ENCODE results near the gene NINL.
A peak's percentile ranks its signal among the peaks of the same experiment; 100 is the strongest.
"Not testable (repeated sequence)": the region's sequence is repeated elsewhere in the genome, so short reads cannot be mapped to it uniquely, and the experiment has no call there.

The NINL gene

DNA sequence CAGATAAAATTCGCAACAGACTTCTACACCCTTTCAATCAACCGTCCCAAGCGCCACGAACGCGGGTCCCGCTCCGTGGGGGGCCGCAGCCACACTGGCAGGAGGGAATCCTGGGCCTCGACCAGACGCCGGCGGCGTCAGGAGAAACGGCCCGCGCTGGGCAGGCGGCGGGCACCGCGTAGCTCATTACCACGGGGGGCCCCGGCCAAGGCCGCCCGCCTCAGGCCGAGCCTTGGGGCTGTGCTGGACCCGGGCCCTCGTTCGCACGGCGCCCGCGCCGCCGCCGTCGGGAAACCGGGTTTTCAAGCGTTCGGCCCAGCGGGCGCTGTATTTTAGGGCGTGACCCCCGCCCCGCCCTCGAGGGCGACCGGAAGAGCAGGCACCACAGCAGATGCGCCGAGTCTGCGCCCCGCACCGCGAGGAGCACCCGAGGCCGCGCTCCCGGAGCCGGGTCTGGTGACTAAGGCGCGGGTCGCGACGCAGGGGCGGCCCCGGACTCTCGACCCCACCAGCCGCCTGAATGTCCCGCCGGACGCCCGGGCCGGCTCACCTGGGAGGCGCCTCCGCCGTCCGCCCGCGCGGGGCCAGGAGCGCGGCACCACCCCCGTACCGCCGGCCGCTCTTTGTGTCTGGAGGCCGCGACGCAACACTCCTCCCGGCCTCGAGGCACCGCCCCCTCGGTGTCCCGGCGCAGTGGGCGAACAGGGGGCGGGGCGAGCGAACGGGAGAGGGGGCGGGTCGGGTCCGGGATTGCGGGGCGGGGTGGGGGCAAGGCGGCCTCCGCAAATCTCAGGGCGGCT is at the start of gene NINL:
Gene NINL (minus strand): TSS at position 627 of the 800 bp plus-strand sequence. CDS start 58,944 bp downstream, outside the sequence.
- H3K9me3 Mint-ChIP-seq, result no peaks in the 10 kb centered on the region
- DNase-seq (ENCODE audit: low spot score in 2 of 2) (peak; percentile 24 to 70), ATAC-seq (peak; percentile 87)
- H3K36me3 Mint-ChIP-seq, result no peaks in the 10 kb centered on the region
- H3K4me1 Mint-ChIP-seq, result peaks cover 6% of the 10 kb centered on the region
- peak within 1 kb of the TSS; percentile 66 for H3K4me3 Mint-ChIP-seq
- no peak within 1 kb of the TSS for H3K27ac Mint-ChIP-seq

DNA sequence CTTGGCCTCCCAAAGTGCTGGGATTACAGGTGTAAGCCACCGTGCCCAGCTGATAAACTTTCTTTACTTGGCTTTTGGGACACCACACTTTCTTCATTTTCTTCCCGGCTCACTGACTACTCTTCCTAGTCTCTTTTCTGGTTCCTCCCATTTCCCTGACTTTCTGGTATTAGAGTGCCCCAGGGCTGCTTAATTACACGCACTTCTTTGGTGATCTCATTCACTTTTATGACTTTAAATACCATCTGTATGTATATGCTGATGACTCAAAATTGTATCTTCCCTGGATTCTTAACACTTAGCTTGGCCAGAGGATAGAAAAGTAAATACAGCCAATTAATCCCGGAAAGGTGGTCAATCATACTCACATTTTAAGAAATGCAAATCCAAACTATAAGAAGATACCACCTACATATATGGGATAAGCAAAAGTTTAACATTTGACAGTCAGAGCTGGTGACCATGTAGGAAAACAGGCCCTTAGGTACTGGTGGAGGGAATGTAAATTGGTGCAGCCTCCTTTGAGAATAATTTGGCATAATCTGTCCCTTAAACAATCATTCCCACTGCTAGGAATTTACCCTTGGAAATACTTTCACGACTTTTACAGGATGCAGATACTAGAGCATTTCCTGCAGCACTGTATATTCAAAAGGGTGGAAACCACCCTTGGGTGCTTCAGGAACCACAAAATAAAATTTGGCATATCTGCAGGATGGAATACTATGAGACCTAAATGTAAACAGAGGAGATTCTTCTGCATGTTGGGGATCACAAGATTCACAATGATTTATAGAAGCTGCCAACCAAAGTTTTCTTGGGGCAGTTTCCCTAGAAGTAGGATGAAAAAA is 47.8 kb upstream of the NINL start:
- Mint-ChIP-seq H3K4me3 (no peak overlapping the region), H3K36me3 (peaks cover 13% of the 10 kb centered on the region), H3K4me1 (no peaks in the 10 kb centered on the region), H3K9me3 (peaks cover 6% of the 10 kb centered on the region), H3K27ac (no peak overlapping the region)
- DNase-seq (ENCODE audit: low spot score in 2 of 2) (no peak), ATAC-seq (no peak)

DNA sequence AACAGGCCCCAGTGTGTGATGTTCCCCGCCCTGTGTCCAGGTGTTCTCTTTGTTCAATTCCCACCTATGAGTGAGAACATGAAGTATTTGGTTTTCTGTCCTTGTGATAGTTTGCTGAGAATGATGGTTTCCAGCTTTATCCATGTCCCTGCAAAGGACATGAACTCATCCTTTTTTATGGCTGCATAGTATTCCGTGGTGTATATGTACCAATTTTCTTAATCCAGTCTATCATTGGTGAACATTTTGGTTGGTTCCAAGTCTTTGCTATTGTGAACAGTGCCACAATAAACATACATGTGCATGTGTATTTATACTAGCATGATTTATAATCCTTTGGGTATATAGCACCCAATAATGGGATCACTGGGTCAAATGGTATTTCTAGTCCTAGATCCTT is 45.3 kb upstream of the NINL start:
- not testable (repeated sequence) for H3K9me3 Mint-ChIP-seq; H3K4me1 Mint-ChIP-seq; H3K36me3 Mint-ChIP-seq; H3K27ac Mint-ChIP-seq; DNase-seq (ENCODE audit: low spot score in 2 of 2); ATAC-seq; H3K4me3 Mint-ChIP-seq

DNA sequence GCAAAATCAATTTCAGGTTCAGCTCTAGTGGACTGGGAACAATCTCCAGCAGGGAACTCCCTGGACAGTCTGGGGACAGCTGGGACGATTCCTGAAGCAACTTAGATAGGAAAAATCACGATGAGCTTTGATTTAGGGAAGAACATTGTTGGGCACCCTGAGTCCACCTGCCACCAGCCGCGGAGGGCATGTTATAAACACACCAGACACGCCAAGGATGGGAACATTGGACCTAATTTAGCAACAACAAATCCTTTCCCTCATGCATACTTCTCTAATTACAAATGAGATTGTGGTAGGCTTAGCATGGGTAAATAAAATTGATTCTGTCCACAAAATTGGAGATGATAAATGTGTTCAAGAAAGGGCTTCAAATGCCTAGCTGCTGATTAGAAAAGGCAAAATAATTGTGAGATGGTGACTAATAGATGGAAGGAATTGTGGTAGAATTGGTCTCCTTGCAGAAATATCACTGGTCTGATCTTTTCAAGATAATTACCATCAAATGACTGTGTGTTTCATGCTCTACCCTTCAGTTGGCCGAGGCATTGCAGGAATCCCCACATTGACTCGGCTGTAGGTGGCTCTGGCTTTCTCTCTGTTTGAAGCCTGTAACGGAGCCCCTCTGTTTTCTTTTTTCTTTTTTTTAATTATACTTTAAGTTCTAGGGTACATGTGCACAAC is 44.6 kb upstream of the NINL start:
- H3K4me1 Mint-ChIP-seq, result no peaks in the 10 kb centered on the region
- H3K9me3 Mint-ChIP-seq, result peaks cover 5% of the 10 kb centered on the region
- DNase-seq (ENCODE audit: low spot score in 2 of 2) (no peak), ATAC-seq (peak; percentile 74)
- no peak overlapping the region for H3K27ac Mint-ChIP-seq
- peaks cover 7% of the 10 kb centered on the region for H3K36me3 Mint-ChIP-seq
- H3K4me3 Mint-ChIP-seq, result no peak overlapping the region

DNA sequence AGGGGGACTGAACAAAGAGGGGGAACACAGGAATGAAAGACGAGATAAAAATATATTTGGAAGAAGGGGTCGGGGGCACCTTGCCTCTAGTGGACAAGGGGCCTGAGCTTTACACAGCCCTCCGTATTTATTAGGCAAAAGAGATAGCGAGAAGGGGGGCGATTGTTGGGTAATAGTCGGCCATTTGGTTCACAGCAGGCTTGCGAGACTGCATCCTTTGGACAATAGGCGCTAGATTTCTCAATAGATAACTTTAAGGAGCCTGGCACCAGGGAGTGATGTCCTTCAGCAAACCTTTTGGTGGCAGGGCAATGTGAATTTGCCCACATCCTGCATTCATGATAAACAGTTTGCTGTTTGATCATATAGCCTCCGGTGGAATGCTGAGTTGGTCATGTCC is 41.4 kb upstream of the NINL start:
- ATAC-seq (no peak), DNase-seq (ENCODE audit: low spot score in 2 of 2) (no peak)
- Mint-ChIP-seq H3K9me3 (peaks cover 5% of the 10 kb centered on the region), H3K27ac (no peak overlapping the region), H3K36me3 (peaks cover 13% of the 10 kb centered on the region), H3K4me3 (no peak overlapping the region), H3K4me1 (peaks cover 22% of the 10 kb centered on the region)

DNA sequence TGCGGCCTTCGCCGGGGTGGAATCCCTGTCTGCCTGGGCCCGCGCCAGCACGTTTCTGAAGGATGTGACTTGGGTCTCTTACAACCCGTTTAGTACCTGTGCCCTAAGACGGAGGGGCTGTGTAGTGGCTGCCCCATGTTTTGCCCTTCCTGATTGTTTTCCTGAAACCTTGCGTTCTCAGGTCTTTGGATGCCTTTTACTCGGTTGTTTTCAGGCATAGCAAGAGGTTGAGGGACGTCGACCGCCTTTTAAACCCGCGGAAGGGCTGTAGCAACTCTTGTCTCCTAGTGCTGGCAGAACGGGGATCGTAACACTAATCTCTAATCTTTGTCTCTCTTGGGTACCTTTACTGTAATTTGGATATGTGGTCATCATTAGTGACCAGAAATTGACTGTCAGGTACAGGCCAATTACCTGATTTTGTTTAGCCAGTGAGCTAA is 39.2 kb upstream of the NINL start:
- peaks cover 13% of the 10 kb centered on the region for H3K36me3 Mint-ChIP-seq
- ATAC-seq (no peak), DNase-seq (ENCODE audit: low spot score in 2 of 2) (no peak)
- peaks cover 23% of the 10 kb centered on the region for H3K4me1 Mint-ChIP-seq
- H3K27ac Mint-ChIP-seq, result peak overlapping the region; percentile 97
- H3K9me3 Mint-ChIP-seq, result peaks cover 5% of the 10 kb centered on the region
- peak overlapping the region; percentile 88 for H3K4me3 Mint-ChIP-seq

DNA sequence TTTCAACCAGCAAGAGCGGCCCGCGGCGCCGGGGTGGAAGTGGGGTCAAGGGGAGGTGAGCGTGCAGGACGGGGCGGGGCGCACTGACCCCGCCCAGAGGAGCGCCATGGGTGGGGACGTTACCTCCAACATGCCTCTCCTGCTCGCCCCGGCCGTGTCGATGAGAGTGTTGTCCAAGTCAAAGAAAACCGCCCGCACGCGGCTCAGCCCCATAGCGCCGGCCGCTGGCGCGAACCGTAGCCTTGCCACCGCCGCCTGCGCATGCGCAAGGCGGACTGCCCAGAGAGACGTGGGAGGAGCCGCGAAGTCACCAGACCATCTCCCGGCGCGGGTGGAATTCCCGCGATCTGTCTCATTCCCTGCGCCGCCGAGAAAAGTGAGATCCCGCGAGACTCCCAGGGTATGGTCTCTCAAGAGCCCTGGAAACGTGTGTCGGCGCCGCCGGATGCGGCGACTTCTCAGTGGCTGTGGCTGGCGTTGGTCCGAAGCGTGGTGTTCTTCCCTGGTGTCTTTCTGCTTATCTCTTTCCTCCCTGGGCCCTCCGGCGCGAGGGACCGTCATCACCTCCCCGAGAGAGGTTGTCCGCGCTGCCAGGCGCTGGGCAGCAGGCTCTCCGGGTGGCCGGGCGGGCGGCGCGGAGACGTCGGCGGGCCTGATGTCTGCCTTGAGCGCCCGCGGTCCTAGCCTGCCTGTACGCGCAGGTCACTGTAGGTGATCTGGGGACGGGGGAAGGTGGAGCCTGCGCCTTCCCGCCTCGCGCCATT is 38.6 kb upstream of the NINL start, which contains the start of gene NANP:
Gene NANP (minus strand): TSS at position 279 of the 764 bp plus-strand sequence. CDS start 66 bp downstream, at position 213.
- Mint-ChIP-seq H3K9me3 (peaks cover 5% of the 10 kb centered on the region), H3K36me3 (peaks cover 13% of the 10 kb centered on the region), H3K4me3 (peak within 1 kb of the TSS; percentile 88), H3K27ac (peak within 1 kb of the TSS; percentile 97), H3K4me1 (peaks cover 23% of the 10 kb centered on the region)
- DNase-seq (ENCODE audit: low spot score in 2 of 2) (peak; percentile 85 to 95), ATAC-seq (peak; percentile 89)

DNA sequence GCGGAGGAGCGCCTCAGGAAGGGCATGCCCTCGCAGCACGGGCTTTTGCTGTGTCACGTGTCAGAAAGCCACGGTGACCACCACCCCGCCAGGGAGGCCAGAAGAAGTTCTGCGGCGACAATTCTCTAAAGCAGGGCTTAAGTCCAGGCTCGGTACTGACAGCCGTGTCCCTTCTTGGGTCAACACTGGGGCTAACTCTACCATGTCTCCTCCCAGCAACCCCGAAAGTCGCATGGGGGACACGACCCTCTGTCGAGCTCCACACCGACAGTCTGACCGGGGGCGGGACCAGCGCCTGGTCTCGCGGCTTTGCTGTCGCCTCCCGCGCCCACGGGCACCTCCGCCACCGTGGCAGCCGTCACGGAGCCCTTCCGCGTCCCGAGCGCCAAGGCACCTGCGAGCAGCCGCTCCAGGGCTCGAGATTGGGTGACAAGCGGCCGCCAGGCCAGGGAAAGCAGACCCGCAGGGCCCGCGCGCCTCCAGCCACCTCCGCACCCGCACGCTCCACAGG is 37.9 kb upstream of the NINL start:
- Mint-ChIP-seq H3K4me3 (peak overlapping the region; percentile 88), H3K36me3 (peaks cover 13% of the 10 kb centered on the region)

DNA sequence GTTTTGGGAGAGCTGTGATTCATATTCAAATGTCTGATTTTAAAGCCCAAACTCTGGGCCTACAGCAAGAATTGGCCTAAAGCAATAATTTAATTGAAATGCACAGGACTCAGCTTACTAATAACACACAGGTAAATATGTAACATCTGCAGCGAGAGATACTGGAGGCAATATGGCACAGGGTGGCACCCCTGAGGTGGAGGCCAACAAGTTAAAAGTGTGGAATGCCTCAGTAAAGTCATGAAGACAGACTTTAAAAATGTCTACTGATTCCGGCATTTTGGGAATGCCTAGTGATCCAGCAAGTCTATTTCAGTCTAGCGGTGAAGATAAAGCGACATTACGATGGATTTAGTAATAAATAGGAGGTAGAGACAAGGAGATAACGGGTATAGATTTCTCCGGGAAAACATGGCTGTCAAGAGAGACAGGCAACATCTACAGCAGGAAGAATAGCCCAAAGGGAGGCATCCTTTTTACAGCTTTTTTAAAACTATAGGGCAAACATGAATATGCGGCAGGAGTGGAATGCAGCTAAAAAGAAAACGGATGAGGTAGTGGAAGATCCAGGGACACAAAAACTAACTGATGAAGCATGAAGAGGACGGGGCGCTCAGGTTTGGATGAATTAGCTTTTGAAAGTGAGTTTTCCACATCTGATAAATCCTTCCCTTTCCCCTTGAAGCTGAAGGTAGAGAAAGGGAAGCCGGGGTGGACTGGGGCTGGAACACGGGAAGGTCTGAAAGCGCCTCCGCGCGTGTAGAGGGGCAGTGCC is 37.3 kb upstream of the NINL start:
- Mint-ChIP-seq H3K36me3 (peaks cover 13% of the 10 kb centered on the region), H3K4me3 (peak overlapping the region; percentile 88), H3K9me3 (no peaks in the 10 kb centered on the region), H3K4me1 (peaks cover 23% of the 10 kb centered on the region), H3K27ac (peak overlapping the region; percentile 97)
- DNase-seq (ENCODE audit: low spot score in 2 of 2) (no peak), ATAC-seq (no peak)

More for the DNA sequence above, 37.9 kb upstream of the NINL start:
- peak; percentile 26 for ATAC-seq
- H3K27ac Mint-ChIP-seq, result peak overlapping the region; percentile 97
- DNase-seq (ENCODE audit: low spot score in 2 of 2), result peak in 1 of 2 donors; percentile 71
- peaks cover 23% of the 10 kb centered on the region for H3K4me1 Mint-ChIP-seq
- H3K9me3 Mint-ChIP-seq, result peaks cover 5% of the 10 kb centered on the region

DNA sequence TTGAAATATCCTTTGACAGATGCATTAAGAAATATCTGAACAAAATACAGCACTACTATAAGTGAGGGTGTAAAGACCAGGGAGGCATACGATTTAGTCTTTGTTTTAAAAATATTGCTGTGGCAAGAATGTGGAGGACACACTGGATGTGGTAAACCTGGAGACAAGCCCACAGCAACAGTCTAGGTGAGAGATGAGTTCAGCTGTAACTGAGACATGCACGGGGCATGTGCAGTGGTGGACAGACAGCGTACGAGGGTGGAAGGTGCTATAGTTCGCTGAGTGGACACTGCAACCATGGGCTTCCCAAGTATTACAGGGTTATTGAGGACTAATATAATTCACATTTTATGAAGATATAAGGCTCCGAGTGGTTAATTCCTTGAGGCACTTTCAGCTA is 36.7 kb upstream of the NINL start:
- no peak for DNase-seq (ENCODE audit: low spot score in 2 of 2)
- no peaks in the 10 kb centered on the region for H3K9me3 Mint-ChIP-seq
- no peak for ATAC-seq
- peaks cover 23% of the 10 kb centered on the region for H3K4me1 Mint-ChIP-seq
- peaks cover 13% of the 10 kb centered on the region for H3K36me3 Mint-ChIP-seq
- peak overlapping the region; percentile 97 for H3K27ac Mint-ChIP-seq
- H3K4me3 Mint-ChIP-seq, result peak overlapping the region; percentile 88

DNA sequence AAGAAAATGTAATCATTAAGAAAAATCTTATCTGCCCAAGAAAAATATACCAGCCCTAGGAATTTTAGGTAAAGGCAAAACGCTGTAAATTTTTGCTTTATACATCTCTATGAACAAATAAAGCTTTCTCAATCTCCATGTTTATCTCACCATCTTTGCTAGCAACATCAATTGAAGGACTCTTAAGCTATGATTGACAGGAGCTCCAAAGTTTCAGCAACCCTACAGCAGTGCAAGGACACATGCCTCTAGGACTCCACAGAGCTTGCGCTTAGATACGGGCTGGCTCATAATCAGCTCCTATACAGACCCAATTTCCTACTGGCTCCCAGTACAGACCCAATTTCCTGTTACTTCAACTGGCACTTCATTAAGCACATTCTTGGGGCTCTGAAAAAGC is 34.2 kb upstream of the NINL start:
- Mint-ChIP-seq H3K9me3 (no peaks in the 10 kb centered on the region), H3K4me1 (peaks cover 21% of the 10 kb centered on the region), H3K27ac (no peak overlapping the region), H3K36me3 (peaks cover 21% of the 10 kb centered on the region), H3K4me3 (no peak overlapping the region)
- DNase-seq (ENCODE audit: low spot score in 2 of 2) (no peak), ATAC-seq (no peak)

DNA sequence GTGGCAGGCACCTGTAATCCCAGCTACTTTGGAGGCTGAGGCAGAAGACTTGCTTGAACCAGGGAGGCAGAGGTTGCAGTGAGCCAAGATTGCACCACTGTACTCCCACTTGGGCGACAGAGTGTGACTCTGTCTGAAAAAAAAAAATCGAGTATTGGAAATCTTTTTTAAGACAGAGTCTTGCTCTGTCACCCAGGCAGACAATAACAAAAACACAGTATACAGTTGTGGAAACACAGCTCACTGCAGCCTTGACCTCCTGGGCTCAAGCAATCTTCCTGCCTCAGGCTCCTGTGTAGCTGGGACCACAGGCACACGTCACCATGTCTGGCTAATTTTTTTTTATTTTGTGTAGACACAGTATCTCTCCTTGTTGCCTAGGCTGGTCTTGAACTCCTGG is 23.4 kb upstream of the NINL start:
- Mint-ChIP-seq H3K36me3 (peaks cover 7% of the 10 kb centered on the region), H3K4me1 (peaks cover 6% of the 10 kb centered on the region), H3K27ac (no peak overlapping the region), H3K9me3 (no peaks in the 10 kb centered on the region), H3K4me3 (no peak overlapping the region)
- DNase-seq (ENCODE audit: low spot score in 2 of 2), result no peak
- no peak for ATAC-seq

DNA sequence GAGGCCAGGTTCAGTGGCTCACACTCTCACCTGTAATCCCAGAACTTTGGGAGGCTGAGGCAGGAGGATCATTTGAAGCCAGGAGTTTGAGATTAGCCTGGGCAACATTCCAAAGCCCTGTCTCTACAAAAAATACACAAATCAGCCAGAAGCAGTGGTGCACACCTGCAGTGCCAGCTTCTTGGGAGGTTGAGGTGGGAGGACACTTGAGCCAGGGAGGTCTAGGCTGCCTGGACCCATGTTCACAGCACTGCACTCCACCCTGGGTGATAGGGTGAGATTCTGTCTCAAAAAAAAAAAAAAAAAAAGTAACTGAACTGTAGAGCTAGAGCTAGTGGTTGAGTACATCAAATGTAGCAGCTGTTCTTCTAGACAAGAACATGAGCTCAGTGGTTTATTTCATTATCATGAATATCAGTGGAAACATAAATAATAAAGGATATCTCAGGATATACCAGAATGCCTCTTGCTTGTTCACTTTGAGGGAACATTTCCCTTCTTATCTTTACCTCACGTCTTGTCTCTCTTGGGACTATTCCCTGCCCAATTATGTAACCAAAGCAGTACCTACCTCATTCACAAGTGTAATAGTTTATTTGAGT is 20.9 kb upstream of the NINL start:
- no peaks in the 10 kb centered on the region for H3K36me3 Mint-ChIP-seq
- H3K4me1 Mint-ChIP-seq, result peaks cover 6% of the 10 kb centered on the region
- no peak for ATAC-seq
- no peak for DNase-seq (ENCODE audit: low spot score in 2 of 2)
- H3K9me3 Mint-ChIP-seq, result no peaks in the 10 kb centered on the region
- no peak overlapping the region for H3K4me3 Mint-ChIP-seq
- no peak overlapping the region for H3K27ac Mint-ChIP-seq
